OCI-LY3 (cell line): ENCODE data around the gene SH3BP2.

Experiments used
- EZH2phosphoT487 ChIP-seq: fragments of 200-600 bp; shearing (Covaris generic); IDR thresholded peaks from 2 replicates; pipeline ENCODE4 v1.6.1; 2018; ENCODE audit warnings: antibody characterized with exemption, mixed run types, low read depth
- TF ChIP-seq, protein P1 (sequence below): fragments of 200-600, 300-600 bp; sonication (generic); IDR thresholded peaks from 2 replicates; pipeline ENCODE4 v1.5.1; 2014; ENCODE audit warnings: antibody characterized with exemption, low read length, low read depth

DNA sequence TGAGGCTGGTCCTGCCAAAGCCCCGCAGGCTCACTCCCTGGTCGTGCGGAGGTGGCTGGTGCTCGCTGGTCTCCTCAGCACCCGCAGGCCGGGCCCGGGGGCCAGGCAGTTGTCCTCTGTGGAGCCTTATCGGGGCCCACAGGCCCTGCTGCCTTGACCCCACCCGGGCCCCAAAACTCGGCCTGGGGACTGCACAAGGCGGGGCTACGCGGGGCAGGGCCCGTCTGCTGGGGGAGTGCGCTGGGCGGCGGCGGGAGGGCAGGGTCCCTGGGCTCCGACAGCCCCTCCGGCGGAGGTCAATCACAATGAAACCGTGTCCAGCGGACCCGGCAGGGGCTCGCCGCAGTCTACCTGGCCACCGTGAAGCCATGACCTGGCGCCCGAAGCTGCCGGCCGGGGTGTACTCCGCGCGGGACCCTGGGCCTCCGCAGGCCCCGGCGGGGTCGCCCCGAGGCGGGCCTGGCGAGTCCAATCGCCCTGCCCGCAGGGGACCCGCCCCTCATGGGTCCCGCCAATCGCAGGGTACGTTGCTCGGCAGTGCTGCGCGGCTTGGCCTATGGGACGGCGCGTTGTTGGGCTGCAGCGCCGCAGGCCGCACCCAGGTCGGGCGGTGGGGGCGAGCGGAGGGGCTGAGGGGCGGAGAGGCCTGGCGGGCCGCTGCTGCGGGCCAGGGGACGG is 50.5 kb downstream of the SH3BP2 start, which contains the start of gene ADD1:
- TF ChIP-seq, protein P1, sequence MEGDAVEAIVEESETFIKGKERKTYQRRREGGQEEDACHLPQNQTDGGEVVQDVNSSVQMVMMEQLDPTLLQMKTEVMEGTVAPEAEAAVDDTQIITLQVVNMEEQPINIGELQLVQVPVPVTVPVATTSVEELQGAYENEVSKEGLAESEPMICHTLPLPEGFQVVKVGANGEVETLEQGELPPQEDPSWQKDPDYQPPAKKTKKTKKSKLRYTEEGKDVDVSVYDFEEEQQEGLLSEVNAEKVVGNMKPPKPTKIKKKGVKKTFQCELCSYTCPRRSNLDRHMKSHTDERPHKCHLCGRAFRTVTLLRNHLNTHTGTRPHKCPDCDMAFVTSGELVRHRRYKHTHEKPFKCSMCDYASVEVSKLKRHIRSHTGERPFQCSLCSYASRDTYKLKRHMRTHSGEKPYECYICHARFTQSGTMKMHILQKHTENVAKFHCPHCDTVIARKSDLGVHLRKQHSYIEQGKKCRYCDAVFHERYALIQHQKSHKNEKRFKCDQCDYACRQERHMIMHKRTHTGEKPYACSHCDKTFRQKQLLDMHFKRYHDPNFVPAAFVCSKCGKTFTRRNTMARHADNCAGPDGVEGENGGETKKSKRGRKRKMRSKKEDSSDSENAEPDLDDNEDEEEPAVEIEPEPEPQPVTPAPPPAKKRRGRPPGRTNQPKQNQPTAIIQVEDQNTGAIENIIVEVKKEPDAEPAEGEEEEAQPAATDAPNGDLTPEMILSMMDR = no peak
- no peak for TF ChIP-seq EZH2phosphoT487
